Mammary microvascular endothelial cell (primary cell): ENCODE measurements around the gene SAAL1. TPM values are rescaled to one million over a fixed set of nuclear protein-coding genes. Genes with fewer than 3 reads are reported as not detected.

ENCODE experiments used
- total RNA-seq: library from RNA; depleted of rRNA; stranded (reverse); fragments of >200 nt; gene quantifications from 2 replicates; pipeline ENCODE4 v1.2.3, GENCODE V29; 2015

SAAL1 gene, protein sequence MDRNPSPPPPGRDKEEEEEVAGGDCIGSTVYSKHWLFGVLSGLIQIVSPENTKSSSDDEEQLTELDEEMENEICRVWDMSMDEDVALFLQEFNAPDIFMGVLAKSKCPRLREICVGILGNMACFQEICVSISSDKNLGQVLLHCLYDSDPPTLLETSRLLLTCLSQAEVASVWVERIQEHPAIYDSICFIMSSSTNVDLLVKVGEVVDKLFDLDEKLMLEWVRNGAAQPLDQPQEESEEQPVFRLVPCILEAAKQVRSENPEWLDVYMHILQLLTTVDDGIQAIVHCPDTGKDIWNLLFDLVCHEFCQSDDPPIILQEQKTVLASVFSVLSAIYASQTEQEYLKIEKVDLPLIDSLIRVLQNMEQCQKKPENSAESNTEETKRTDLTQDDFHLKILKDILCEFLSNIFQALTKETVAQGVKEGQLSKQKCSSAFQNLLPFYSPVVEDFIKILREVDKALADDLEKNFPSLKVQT
- 18.8 and 20.4 TPM in 2 replicates for total RNA-seq

DNA sequence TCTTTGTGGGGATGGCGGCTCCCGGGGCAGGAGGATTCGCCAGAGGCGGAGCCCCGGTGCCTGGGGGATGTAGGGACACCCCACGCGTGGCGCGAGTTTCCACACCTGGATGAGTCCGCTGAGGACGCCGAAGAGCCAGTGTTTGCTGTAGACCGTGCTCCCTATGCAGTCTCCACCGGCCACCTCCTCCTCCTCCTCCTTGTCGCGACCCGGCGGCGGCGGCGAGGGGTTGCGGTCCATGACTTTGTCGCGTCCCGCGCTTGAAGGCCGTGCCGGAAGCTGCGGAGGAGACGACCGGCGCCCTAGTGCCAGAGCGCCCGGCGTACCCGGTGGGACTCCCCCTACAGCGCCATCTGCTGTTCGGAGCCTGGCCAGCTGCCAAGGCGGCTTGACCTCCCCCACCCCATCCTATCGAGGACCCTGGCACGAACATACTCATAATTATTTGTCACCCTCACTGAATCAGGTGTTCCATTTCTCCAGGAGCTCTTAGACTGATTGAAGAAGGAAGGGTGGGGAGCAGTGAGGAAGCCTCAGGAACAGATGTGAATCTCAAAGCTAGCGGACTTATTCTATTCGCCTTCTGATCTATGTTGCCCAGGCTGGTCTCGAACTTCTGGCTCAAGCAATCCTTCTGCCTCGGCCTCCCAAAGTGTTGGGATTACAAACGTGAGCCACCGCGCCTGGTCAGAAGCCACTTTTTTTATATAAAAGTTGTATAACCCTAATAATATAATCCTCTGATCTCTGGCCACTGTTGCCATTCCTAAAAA lies at the start of gene SAAL1:
TSS of gene SAAL1 (minus strand) at position 281 of the 773 bp plus-strand sequence. CDS start at position 240, 41 bp downstream.

DNA sequence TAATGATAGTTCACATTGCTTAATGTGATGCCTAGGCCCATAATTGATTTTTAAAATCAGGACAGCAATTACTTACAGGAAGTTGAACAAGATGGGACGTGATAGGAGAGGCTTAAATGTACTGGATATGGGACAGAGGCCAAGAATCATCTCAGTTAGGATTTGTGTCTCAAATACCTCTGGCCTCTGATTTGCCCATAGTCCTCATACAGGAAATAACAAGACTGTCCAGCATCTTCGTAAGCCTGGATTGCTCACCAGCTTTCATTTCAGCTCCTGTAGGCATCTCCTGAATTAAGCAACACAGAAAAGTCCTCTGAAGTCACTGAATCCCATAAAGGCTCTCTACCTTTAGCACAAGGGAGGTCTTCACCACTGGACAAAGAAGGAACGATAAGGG lies 26.5 kb upstream of the SAAL1 start, which contains the start of gene MRGPRX3:
TSS of gene MRGPRX3 (plus strand) at position 231 of the 400 bp plus-strand sequence. CDS start 4,632 bp downstream, outside the sequence.

DNA sequence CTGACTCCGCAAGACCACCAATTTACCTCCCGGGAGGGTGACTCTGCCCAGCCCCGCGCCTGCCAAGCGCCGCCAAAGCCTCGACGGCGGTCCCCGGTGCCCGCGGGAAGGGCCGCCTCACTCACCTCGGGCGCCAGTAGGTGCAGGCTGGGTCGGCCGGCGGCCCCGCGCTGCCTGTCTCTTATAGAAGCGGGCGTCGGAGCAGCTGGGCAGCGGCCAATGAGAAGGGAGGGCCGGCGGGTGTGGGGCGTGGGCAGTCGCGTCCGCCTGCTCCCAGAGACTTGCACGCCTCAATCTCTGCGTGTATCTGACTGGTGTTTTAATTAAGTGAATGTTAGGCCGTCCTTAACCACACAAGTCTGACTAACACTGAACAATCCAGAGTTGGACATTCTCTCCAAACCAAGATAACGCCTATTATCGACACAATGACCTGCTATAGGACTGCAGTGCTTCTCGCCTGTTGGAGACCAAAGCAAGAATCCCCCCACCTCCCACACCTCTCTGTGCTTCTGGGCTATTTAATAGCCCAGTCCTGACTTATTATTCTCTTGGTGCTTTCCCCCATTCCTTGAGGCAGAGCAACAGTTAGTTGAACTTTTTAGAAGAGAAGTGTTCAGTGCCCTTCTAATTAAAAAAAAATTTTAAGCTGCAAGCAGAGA lies 59.6 kb downstream of the SAAL1 start, which contains the start of gene TPH1:
TSS of gene TPH1 (minus strand) at position 154 of the 662 bp plus-strand sequence. CDS start 5,507 bp downstream, outside the sequence.

Other genes with a start within 250 kb of the SAAL1 start
- gene SERGEF, start 93.0 kb downstream of the SAAL1 start, total RNA-seq = 10.3 and 11.6 TPM in 2 replicates
- not detected in 2 replicates for gene TPH1, start 59.8 kb downstream of the SAAL1 start, total RNA-seq
- gene MRGPRX3, start 26.5 kb upstream of the SAAL1 start, total RNA-seq = not detected in 2 replicates
- not detected in 2 replicates for gene MRGPRX4, start 66.8 kb upstream of the SAAL1 start, total RNA-seq
- gene SAA4, start 130.7 kb upstream of the SAAL1 start, total RNA-seq = not detected in 2 replicates
- gene SAA2, start 142.6 kb upstream of the SAAL1 start, total RNA-seq = not detected in 2 replicates
- not detected in 2 replicates for gene SAA1, start 160.2 kb upstream of the SAAL1 start, total RNA-seq
- 9.7 and 17.3 TPM in 2 replicates for gene HPS5, start 216.1 kb upstream of the SAAL1 start, total RNA-seq
- 48.1 and 62.7 TPM in 2 replicates for gene GTF2H1, start 216.5 kb upstream of the SAAL1 start, total RNA-seq